ENCODE data around the gene RFX3.

Gene RFX3

GRCh38 chr9:3205421-3206095 is 320.2 kb downstream of the RFX3 start:
- in situ Hi-C loops (cut with MboI; ENCODE audit: low pct_unique_long_range_greater_than_20kb, low sequenced_read_pairs, unreplicated experiment): no loop called here
- TF ChIP-seq, protein P1, sequence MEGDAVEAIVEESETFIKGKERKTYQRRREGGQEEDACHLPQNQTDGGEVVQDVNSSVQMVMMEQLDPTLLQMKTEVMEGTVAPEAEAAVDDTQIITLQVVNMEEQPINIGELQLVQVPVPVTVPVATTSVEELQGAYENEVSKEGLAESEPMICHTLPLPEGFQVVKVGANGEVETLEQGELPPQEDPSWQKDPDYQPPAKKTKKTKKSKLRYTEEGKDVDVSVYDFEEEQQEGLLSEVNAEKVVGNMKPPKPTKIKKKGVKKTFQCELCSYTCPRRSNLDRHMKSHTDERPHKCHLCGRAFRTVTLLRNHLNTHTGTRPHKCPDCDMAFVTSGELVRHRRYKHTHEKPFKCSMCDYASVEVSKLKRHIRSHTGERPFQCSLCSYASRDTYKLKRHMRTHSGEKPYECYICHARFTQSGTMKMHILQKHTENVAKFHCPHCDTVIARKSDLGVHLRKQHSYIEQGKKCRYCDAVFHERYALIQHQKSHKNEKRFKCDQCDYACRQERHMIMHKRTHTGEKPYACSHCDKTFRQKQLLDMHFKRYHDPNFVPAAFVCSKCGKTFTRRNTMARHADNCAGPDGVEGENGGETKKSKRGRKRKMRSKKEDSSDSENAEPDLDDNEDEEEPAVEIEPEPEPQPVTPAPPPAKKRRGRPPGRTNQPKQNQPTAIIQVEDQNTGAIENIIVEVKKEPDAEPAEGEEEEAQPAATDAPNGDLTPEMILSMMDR (IDR thresholded peaks at IDR 0.05; ENCODE audit: extremely low read depth, insufficient read depth, missing control alignments): no peak
- DNase-seq (ENCODE audit: low spot score): no peak

DNA sequence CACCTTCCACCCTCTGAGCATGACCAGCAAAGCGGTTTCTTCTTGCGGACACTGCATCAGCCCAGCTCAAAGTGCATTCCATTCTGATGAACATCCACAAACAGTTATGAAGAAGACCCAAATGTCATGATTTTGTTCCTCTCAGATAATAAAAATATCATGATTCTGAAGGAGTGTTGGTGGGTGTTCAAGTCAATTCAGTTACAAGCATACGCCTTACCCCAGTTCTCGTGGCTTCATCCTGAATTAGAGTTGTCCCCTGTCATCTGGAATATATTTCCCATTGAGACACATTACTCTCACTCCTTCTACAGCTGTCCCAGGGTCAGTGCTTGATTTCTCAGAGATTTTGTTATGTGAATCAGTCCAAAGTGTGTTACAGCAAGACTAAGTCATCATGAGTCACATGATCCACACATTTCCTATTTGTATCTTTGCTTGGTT is 325.4 kb downstream of the RFX3 start:
- TF ChIP-seq, protein P1 (IDR thresholded peaks at IDR 0.05; ENCODE audit: extremely low read depth, insufficient read depth, missing control alignments): no peak
- DNase-seq (ENCODE audit: low spot score): no peak
- in situ Hi-C loops (cut with MboI; ENCODE audit: low pct_unique_long_range_greater_than_20kb, low sequenced_read_pairs, unreplicated experiment): no loop called here

- in situ Hi-C loops (cut with MboI; ENCODE audit: low pct_unique_long_range_greater_than_20kb, low sequenced_read_pairs, unreplicated experiment): loop anchor here (25.0 kb wide), 1 partner anchor 331 kb away; no protein-coding TSS in a partner anchor
- no peak for DNase-seq (ENCODE audit: low spot score)
- TF ChIP-seq, protein P1 (IDR thresholded peaks at IDR 0.05; ENCODE audit: extremely low read depth, insufficient read depth, missing control alignments): no peak
Observed at GRCh38 chr9:3193791-3194190, 332.0 kb downstream of the RFX3 start.

DNA sequence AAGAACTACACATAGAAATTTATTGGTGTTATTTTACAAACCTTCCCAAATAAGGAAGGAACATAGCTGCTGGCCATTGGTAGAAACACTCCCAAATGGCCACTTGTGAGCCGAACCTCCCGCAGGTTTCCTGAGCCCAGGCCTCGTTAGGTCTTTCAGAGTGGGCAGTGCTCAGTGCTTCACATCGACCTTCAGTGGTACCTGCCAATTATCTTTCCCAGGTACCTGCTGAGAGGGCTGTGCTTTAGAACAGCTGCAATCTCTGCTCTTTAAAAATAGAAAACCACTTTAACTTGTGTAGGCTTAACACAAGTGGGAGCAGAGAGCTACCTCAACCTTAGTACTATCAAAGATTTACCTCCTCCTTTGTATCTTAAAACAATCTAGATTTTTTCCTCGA is 334.1 kb downstream of the RFX3 start:
- in situ Hi-C loops (cut with MboI; ENCODE audit: low pct_unique_long_range_greater_than_20kb, low sequenced_read_pairs, unreplicated experiment): loop anchor here (25.0 kb wide), 1 partner anchor 329 kb away; no protein-coding TSS in a partner anchor
- TF ChIP-seq, protein P1 (IDR thresholded peaks at IDR 0.05; ENCODE audit: extremely low read depth, insufficient read depth, missing control alignments): no peak
- no peak for DNase-seq (ENCODE audit: low spot score)

DNA sequence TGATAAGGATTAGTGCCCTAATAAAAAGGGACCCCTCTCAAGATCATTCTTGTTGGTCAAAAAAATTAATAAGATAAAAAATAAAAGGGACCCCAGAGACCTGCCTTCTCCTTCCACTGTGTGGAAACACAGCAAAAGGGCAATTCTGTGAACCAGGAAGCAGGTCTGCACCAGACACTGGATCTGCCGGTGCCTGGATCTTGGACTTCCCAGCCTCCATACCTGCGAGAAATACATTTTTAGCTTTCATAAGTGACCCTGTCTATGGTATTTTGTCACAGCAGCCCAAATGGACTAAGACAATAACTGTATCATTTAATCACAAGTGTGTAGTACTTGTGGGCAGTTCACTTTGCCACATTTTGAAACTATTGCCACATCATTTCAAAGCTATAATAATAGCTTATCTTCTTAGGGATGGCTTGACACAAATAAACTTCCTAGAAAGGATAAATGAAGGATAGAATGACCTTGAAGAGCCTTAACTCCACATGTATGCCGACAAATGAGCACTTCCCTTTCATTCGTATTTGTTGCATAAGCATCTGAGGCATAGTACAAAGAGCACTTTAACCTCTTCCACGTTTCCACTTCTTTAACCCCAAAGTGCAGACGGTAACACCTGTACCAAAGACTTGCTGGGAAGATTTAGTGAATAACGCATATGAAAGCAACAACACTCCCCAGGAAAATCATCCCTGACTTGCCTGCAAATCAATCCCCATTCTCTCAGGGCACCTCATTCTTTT is 336.5 kb downstream of the RFX3 start:
- DNase-seq (ENCODE audit: low spot score): no peak
- in situ Hi-C loops (cut with MboI; ENCODE audit: low pct_unique_long_range_greater_than_20kb, low sequenced_read_pairs, unreplicated experiment): loop anchor here (25.0 kb wide), 1 partner anchor 327 kb away; no protein-coding TSS in a partner anchor
- TF ChIP-seq, protein P1 (IDR thresholded peaks at IDR 0.05; ENCODE audit: extremely low read depth, insufficient read depth, missing control alignments): no peak

- TF ChIP-seq, protein P1 (IDR thresholded peaks at IDR 0.05; ENCODE audit: extremely low read depth, insufficient read depth, missing control alignments): no peak
- DNase-seq (ENCODE audit: low spot score): no peak
- in situ Hi-C loops (cut with MboI; ENCODE audit: low pct_unique_long_range_greater_than_20kb, low sequenced_read_pairs, unreplicated experiment): loop anchor here (25.0 kb wide), 1 partner anchor 324 kb away; no protein-coding TSS in a partner anchor
Observed at GRCh38 chr9:3186751-3187150, 339.1 kb downstream of the RFX3 start.

Measured in GM13977 (cell line).